Urinary bladder (tissue), 4 donors: ENCODE data around the gene RBPMS2. TPM values are rescaled to one million over a fixed set of nuclear protein-coding genes. Genes with fewer than 3 reads are reported as not detected.

Experiments
- DNase-seq: peaks from one replicate; pipeline ENCODE4 v3.0.0-alpha.2; 2015; ENCODE audit errors: extremely low spot score
- H3K27ac ChIP-seq: one replicate; pipeline ENCODE4 v1.5.1; 2013; ENCODE audit warnings: low read depth, mild to moderate bottlenecking, moderate library complexity
- H3K36me3 ChIP-seq: one replicate; pipeline ENCODE4 v1.6.1; 2013; ENCODE audit warnings: mild to moderate bottlenecking, moderate library complexity; ENCODE audit not compliant: insufficient read depth
- H3K4me1 ChIP-seq: one replicate; pipeline ENCODE4 v1.6.1; 2013; ENCODE audit warnings: mild to moderate bottlenecking, moderate library complexity; ENCODE audit not compliant: insufficient read depth
- H3K4me3 ChIP-seq: one replicate; pipeline ENCODE4 v1.5.1; 2013; ENCODE audit warnings: low read depth, low read length
- WGBS: extraction: QIAGEN DNeasy Blood & Tissue Kit; methylation state at CpG from one replicate; pipeline ENCODE4 v1.1.7; 2013; 5-methylcytosine and 5-hydroxymethylcytosine counted together
- polyA plus RNA-seq: library from polyadenylated mRNA; stranded (reverse); fragments of 200-250 nt; gene quantifications from one replicate; pipeline ENCODE4 v1.2.3, GENCODE V29; 2013
- total RNA-seq: library from RNA; depleted of rRNA; stranded (reverse); fragments of >200 nt; gene quantifications from one replicate; pipeline ENCODE4 v1.2.3, GENCODE V29; 2014
- donor health status: healthy with polysubstance abuse.
- donor health status: healthy.

The RBPMS2 gene
- total and polyA plus RNA-seq, 2 donors = 4.0 to 90.9 TPM

DNA sequence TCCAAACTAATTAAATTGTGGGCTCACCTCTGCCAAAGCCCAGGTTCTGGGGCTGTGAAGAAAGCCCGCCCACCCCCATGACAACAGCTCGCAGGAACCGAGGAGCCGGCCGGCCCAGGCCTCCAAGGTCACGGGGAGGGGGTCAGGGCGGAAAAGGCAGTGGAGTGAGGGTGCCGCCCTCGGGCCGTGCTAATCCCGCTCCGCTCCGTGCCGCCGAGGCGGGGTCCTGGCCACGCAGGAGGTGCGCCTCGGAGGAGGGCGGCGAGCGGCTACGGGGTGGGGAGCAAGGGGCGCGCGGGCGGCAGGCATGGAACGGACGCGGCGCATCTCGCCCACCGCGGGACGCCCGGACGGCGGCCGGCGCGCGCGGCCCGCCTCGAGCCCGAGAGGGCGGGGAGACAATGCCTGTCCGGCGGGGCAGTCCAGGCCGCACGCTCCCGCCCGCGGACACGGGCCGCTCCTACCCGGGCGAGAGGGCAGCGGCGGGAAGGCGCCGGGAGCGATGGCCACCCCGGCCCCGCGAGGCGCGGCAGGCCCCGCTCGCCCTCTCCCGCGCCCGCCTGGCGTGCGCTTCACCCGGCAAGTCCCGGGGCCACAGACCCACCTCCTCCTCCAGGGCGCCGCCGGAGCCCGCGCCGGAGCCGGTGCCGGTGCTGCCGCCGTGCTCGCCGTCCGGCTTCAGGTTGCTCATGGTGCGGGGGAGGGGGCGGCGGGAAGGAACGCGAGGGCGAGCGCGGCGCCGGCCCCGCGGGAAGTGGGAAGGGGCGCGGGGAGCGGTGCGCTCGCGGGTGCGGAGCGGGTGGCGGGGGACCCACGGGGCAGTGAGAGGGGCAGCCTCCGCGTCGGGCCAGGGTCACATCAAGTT is 528 bp downstream of the RBPMS2 start:
- no peaks in the 10 kb centered on the region for H3K36me3 ChIP-seq
- H3K4me3 ChIP-seq = peak overlapping the region; percentile 79
- peaks cover 1% of the 10 kb centered on the region for H3K4me1 ChIP-seq
- no peak for DNase-seq
- H3K27ac ChIP-seq = peak overlapping the region; percentile 73
- under 1% methylated on average over 115 of the region's 115 CpGs for WGBS

DNA sequence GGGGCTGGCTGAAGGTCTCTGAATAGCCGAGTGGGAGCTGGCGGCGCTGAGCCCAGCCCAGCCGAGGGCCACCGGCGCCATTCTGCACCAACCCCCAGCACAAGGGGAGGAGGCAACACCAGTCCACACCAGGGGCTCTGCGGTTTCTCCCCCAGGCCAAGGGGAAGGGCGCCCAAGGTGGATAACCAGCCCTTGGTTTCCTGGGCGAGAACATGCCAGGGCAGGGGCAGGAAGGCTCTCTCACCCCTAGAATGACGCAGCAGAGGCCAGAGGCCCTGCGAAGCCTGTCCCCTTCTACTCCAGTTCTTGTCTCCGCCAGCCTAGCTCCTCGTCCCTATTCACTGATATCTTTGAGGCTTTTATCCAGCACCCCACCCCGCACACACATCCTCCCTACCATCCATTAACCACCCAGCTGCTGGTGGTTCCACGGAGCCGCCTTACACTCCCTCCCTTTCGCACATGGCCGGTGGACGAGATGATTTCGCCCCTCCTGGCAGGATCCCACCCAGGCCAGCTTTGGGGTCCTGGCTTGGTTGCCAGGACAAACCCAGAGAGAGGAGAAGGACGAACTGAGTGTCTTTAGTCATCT is 1.3 kb downstream of the RBPMS2 start:
- no peak for DNase-seq
- H3K4me1 ChIP-seq = peaks cover 1% of the 10 kb centered on the region
- WGBS = 42% methylated on average over 21 of the region's 21 CpGs
- H3K4me3 ChIP-seq = peak overlapping the region; percentile 79
- no peak overlapping the region for H3K27ac ChIP-seq
- no peaks in the 10 kb centered on the region for H3K36me3 ChIP-seq

GRCh38 chr15:64773606-64774005 is 1.8 kb downstream of the RBPMS2 start:
- no peak for DNase-seq
- H3K36me3 ChIP-seq = no peaks in the 10 kb centered on the region
- no peak overlapping the region for H3K4me3 ChIP-seq
- H3K27ac ChIP-seq = no peak overlapping the region
- WGBS = 72% methylated on average over 2 of the region's 2 CpGs
- H3K4me1 ChIP-seq = peaks cover 1% of the 10 kb centered on the region

DNA sequence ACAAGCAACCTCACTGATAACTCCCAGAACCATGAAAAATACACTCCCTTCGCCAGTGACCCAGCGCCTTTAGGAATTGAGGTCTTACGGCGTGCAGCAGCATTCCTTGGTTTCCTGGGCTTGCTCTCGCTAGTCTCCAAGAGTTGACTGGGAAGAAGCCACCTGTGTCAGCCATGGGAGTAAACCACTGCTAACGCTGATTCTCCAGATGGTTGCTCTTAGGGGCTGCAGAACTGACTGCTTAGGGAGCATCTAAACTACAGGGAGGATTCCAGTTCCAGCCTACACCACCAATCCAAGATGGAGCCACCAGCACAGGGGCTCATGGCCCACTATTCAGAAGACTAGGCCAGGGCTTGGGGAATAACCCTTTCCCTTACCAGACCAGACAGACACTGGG is 2.4 kb downstream of the RBPMS2 start:
- H3K27ac ChIP-seq = no peak overlapping the region
- no peak overlapping the region for H3K4me3 ChIP-seq
- no peaks in the 10 kb centered on the region for H3K36me3 ChIP-seq
- 82% methylated on average over 6 of the region's 6 CpGs for WGBS
- peaks cover 1% of the 10 kb centered on the region for H3K4me1 ChIP-seq
- DNase-seq = no peak

DNA sequence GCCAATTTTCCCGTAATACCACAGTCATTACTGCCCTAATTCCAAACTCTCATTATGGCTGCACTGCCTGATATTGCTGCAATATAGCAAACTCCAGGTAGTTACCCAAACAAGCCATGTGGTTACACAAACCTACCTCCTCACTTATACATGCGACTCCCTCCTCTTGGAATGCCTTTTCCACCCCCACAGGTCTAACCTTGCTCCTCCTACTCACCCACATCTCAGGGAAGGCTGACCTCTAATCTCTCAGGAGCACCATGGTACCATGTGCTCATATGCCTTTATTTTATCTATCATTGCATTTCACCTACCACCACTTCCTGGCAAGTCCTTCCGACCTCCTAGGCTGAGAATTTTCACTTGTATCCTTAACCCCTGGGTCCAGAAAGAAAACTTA is 2.9 kb downstream of the RBPMS2 start:
- DNase-seq = no peak
- no peak overlapping the region for H3K27ac ChIP-seq
- H3K4me3 ChIP-seq = no peak overlapping the region
- H3K4me1 ChIP-seq = peaks cover 1% of the 10 kb centered on the region
- WGBS = 54% methylated on average over 3 of the region's 3 CpGs
- no peaks in the 10 kb centered on the region for H3K36me3 ChIP-seq

DNA sequence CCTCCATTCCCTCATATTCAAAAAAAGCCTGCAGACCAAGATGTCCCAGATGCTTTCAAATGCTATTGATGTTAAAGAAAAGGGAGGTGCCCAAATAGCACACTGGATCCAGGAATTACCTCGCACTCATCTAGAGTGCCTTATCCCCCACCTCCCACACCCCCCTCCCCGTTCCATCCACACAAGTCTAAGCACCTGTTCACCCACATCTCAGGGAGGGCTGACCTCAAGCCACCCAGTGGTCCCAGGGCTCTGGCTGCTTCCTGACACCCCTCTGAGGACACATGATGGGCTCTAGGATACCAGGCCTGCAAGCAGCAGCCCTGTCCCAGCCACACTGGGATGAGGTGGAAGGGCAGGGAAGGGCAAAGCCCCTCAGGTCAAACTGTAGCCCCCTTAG is 4.8 kb downstream of the RBPMS2 start:
- H3K27ac ChIP-seq = no peak overlapping the region
- DNase-seq = no peak
- no peaks in the 10 kb centered on the region for H3K4me1 ChIP-seq
- H3K36me3 ChIP-seq = no peaks in the 10 kb centered on the region
- H3K4me3 ChIP-seq = no peak overlapping the region
- WGBS = 49% methylated on average over 2 of the region's 2 CpGs

DNA sequence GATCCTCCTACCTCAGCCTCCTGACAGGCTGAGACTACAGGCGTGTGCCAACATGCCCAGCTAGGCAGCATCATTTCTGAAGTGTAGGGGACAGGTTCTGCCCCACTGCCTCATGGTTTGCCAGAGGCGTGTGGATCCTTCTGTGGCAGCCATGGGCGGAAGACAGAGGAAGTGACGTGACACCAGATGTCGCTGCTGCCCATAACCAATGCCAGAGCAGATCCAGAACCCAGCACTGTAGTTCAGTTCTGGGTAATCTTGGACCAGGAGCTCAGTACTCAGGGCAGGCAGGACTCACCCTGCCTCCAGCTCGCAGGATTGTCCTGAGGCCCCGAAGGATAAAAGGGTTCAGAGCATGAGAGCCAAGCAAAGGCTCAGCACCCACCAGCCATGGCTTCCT is 8.2 kb downstream of the RBPMS2 start:
- Histone ChIP-seq H3K27ac (no peak overlapping the region), H3K4me1 (no peaks in the 10 kb centered on the region)
- 80% methylated on average over 7 of the region's 7 CpGs for WGBS

DNA sequence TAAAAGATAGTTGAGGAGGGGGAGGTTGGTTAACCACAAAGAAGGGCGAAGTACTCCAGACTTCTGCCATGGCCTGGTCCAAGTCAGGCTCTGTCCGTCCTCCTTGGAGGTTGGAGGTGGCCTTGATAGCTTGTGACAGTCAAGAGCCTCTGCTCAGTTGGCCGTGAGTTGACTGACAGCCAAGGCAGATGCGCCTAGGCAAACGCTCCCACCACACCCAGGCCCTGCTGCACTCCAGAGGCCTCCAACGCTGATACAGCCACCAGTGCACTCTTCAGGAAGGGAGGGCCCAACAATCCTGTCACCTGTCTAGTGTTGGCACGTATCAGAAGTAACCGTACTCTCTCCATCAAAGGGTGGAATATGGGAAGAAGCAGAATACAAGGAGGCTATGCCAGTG is 9.3 kb downstream of the RBPMS2 start:
- no peaks in the 10 kb centered on the region for H3K36me3 ChIP-seq
- DNase-seq = no peak
- no peak overlapping the region for H3K27ac ChIP-seq
- WGBS = 71% methylated on average over 8 of the region's 8 CpGs
- no peaks in the 10 kb centered on the region for H3K4me1 ChIP-seq
- H3K4me3 ChIP-seq = no peak overlapping the region

More for the DNA sequence above, 8.2 kb downstream of the RBPMS2 start:
- DNase-seq = no peak
- H3K4me3 ChIP-seq = no peak overlapping the region
- H3K36me3 ChIP-seq = no peaks in the 10 kb centered on the region

DNA sequence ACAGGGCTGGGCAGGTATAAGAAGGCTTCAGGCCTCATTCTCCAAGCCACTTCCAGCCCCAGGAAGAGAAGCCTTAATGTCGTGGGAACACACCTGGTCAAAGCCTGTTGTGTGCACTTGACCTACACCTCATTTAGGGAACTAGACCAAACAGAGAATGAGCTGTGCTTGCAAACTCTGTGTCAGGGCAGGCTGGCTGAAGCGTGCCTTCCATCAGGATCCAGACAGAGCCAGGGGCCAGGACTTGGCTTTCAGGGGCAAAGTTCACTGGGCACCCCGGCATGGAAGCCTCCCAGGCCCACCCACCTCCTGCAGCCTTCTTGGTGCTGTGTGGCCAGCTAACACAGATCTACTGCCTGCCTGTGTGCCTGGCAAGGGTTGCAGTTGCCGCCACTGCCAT is 11.5 kb downstream of the RBPMS2 start:
- H3K36me3 ChIP-seq = no peaks in the 10 kb centered on the region
- no peak for DNase-seq
- H3K4me1 ChIP-seq = no peaks in the 10 kb centered on the region
- 78% methylated on average over 4 of the region's 4 CpGs for WGBS
- H3K4me3 ChIP-seq = no peak overlapping the region
- H3K27ac ChIP-seq = no peak overlapping the region

DNA sequence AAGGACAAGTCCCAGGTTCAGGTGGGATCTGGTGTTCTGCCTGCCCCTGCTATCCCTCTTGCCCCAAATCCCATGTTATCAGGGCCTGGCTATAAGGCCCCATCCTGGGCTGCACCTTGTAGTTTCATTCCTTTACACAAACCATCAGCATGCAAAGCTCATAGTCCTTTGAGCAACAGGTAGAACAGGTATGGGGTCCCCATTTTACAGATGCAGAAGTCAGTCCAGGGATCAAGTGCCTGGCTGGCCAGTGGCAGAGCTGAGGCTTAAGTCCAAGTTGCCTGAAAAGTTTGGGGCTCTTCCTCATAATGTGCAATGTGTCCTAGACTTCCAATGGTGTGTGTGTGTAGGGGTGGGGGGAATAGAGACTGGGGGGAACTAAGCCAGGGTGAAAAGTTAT is 11.9 kb downstream of the RBPMS2 start:
- Histone ChIP-seq H3K4me1 (no peaks in the 10 kb centered on the region), H3K27ac (no peak overlapping the region), H3K4me3 (no peak overlapping the region), H3K36me3 (no peaks in the 10 kb centered on the region)
- no peak for DNase-seq

DNA sequence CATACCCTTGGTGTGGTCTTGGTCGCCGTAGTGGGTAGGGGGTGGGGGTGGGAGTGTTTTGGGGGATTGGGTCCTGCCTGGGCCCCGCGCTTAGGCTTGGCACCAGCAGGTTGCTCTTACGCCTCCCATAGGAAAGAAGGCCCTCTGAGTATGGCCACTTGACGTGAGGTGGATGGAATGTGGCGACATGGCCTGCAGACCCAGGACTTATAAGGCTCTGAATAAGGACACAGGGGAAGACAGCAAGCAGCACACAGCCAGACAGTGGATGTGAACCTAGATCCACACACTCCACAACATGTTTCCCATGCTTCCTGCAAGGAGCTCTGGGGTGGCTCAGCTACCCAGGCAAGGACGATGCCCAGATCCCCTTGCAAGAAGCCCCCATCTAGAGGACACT is 12.4 kb downstream of the RBPMS2 start:
- Histone ChIP-seq H3K27ac (no peak overlapping the region), H3K4me3 (no peak overlapping the region), H3K36me3 (no peaks in the 10 kb centered on the region), H3K4me1 (no peaks in the 10 kb centered on the region)
- no peak for DNase-seq
- WGBS = 67% methylated on average over 8 of the region's 8 CpGs

GRCh38 chr15:64762546-64762945 is 12.8 kb downstream of the RBPMS2 start:
- DNase-seq = no peak
- no peak overlapping the region for H3K4me3 ChIP-seq
- H3K27ac ChIP-seq = no peak overlapping the region
- no peaks in the 10 kb centered on the region for H3K4me1 ChIP-seq
- 85% methylated on average over 8 of the region's 8 CpGs for WGBS
- H3K36me3 ChIP-seq = no peaks in the 10 kb centered on the region

GRCh38 chr15:64761156-64761555 is 14.2 kb downstream of the RBPMS2 start:
- Histone ChIP-seq H3K4me1 (no peaks in the 10 kb centered on the region), H3K27ac (no peak overlapping the region), H3K4me3 (no peak overlapping the region), H3K36me3 (no peaks in the 10 kb centered on the region)
- no peak for DNase-seq
- 45% methylated on average over 11 of the region's 11 CpGs for WGBS

GRCh38 chr15:64760056-64760455 is 15.3 kb downstream of the RBPMS2 start:
- 77% methylated on average over 8 of the region's 8 CpGs for WGBS
- DNase-seq = no peak
- Histone ChIP-seq H3K27ac (no peak overlapping the region), H3K4me3 (no peak overlapping the region), H3K36me3 (no peaks in the 10 kb centered on the region), H3K4me1 (no peaks in the 10 kb centered on the region)
